CD1c-positive myeloid dendritic cell (primary cell): ENCODE data around the gene SAT2.
"Not testable (repeated sequence)": the region's sequence is repeated elsewhere in the genome, so short reads cannot be mapped to it uniquely, and the experiment has no call there.

Experiments
- DNase-seq: peaks from one replicate; pipeline ENCODE4 v3.0.0-alpha.2; 2016; ENCODE audit errors: extremely low spot score

SAT2 gene

DNA sequence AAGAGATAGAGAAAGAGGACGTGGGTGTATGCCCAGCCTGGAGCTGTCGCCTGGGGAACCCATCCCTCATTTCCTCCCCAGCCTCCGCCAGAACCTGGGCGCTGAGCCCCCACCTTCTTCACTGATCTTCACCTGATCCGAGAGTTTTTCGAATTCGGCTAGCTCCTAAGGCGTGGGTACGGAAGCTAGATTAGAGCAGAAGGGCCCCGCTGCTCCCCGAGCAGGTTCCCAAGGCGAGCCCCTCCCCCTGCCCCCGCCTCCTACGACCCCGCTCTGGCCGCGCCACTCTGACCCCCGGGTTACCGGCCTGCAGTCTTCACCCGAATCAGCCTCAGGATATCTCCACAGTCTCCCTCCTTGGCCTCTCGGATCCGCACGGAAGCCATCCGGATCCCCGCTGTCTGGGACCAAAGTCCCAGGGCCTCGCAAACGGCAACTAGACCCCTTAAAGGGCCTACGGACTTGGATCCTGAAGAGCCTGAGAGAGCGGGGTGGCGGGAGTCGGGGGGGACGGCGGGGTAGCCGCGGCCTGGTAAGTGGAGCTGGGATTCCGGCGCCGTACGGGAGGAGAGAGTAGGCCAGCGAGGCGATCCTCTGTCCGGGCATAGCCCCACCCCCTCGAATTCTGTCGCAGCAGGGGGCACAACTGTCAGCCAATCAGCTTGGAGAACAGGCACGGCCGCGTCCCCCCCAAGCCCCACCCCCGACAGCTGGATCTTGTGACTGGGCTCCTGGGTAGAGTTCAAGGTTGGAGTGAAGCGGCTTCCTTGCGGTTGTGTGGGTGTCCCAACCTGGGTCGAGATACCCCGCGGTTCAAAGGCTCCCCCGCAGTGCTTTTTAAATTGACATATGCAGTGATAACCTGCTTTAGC is at the start of gene SAT2:
Gene SAT2 (minus strand): TSS at position 572 of the 872 bp plus-strand sequence. CDS start 186 bp downstream, at position 386.
- DNase-seq = peak; percentile 92

DNA sequence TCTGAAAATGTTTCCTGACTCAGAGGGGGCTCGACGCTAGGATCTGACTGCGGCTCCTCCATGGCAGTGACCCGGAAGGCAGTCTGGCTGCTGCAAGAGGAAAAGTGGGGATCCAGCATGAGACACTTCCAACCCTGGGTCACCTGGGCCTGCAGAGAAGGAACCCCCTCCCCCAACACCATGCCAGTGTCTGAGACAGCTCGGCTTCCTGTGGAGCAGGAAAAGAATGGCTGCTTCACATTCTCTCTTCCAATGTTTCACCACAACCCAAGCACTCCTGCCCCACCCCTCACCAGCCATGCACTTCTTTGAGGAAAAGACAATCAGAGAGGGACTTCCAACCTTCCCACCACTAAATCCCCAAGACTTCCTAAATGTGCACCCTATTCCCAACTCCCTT is 48.9 kb upstream of the SAT2 start:
- DNase-seq = no peak

DNA sequence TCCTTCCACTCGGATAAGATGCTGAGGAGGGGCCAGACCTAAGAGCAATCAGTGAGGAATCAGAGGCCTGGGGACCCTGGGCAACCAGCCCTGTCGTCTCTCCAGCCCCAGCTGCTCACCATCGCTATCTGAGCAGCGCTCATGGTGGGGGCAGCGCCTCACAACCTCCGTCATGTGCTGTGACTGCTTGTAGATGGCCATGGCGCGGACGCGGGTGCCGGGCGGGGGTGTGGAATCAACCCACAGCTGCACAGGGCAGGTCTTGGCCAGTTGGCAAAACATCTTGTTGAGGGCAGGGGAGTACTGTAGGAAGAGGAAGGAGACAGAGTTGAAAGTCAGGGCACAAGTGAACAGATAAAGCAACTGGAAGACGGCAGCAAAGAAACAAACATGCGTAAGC is 47.3 kb upstream of the SAT2 start:
- DNase-seq = no peak

DNA sequence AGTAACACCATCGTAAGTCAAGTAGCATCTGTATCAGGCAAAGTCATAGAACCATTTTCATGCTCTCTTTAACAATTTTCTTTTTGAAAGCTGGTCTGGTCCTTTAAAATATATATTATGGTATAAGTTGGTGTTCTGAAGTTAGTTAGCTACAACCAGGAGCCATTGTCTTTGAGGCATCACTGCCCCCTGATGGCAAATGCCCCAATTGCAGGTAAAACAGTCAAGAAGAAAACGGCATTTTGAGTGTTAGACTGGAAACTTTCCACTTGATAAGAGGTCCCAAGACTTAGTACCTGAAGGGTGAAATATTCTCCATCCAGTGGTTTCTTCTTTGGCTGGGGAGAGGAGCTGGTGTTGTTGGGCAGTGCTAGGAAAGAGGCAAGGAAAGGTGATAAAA is 45.6 kb upstream of the SAT2 start:
- DNase-seq = peak; percentile 60

DNA sequence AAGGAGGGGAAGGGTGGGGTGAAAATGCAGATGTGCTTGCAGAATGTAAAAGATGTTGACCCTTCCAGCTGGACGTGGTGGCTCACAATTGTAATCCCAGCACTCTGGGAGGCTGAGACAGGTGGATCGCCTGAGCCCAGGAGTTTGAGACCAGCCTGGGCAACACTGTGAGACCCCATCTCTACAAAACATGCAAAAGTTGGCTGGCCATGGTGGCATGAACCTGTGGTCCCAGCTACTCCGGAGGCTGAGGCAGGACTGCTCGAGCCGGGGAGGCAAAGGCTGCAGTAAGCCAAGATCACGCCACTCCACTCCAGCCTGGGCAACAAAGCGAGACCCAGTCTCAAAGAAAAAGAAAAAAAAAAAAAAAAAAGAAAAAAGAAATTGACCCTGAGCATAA is 40.9 kb upstream of the SAT2 start:
- DNase-seq = no peak

DNA sequence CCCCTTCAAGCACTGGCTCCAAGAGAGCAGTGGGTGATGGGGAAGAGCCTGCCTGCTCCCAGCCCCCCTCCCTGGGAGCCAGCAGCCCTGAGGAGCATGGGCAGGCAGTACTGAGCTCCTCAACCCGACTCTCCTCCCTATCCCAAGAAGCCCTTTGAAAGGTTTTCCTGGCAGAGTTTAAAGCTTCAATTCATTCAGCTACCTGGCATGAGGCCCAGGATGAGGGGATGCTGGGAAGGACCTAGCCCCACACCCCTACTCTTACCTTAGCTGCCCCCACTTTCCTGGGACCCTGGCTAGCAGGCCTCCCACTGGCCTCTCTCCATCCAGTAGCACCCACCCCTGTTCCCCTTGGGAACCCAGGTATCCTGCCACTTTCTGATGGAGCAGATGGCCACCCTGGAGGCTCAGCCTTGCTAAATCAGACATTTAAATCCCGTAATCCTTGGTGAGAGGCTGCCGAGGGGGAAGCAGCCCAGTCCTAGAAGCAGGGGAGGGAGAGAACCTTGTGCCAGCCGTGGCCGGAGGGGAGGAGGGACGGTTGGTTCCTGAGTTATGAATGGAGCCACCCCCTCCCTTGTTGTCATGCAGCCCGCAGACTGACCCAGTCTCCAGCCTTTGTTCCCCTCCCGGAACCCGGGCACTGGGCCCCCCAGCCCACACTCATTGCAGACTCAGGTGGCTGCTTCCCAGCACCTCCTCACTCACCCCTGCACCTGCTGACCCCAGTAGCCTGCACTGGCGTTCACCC is 40.2 kb upstream of the SAT2 start:
- DNase-seq = no peak

DNA sequence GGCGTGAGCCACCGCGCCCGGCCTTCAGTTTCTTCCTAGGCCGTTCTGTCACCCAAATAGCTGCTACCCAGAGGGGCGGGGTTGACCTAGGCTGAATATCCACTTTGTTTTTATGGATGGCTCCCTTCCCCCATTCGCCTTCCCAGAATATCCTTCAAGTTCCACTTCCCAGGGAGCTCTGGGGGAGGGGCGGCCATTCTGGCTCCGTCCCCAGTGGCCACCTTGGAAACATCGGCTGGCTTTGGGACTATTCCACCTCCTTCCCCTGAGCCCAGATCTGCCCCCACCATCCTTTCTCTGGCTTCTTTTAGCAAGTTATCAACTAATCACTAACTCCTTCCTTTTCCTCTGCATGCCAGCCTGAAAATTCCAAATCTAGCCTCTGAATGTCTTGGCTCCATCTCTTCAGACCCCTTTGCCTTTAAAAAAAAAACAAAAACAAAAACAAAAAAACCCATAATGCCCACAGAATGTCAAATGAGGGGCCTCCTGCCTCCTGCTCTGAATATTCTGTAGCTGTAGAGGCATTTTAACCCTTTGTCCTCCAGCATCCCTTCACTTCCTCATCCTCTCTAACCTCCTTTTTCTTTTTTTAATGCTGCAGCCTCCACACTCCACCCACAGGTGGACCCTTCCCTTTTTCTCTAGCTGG is 29.5 kb upstream of the SAT2 start:
- peak; percentile 30 for DNase-seq

DNA sequence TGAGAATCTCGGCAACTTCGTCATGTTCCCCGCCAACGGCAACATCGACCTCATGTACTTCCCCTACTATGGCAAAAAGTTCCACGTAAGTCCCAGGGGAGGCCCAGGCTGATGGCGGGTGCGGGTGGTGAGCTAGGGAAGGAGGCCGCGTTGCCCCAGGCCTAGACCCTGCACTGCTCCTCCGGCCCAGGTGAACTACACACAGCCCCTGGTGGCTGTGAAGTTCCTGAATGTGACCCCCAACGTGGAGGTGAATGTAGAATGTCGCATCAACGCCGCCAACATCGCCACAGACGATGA is 27.9 kb upstream of the SAT2 start:
- DNase-seq = peak; percentile 15

DNA sequence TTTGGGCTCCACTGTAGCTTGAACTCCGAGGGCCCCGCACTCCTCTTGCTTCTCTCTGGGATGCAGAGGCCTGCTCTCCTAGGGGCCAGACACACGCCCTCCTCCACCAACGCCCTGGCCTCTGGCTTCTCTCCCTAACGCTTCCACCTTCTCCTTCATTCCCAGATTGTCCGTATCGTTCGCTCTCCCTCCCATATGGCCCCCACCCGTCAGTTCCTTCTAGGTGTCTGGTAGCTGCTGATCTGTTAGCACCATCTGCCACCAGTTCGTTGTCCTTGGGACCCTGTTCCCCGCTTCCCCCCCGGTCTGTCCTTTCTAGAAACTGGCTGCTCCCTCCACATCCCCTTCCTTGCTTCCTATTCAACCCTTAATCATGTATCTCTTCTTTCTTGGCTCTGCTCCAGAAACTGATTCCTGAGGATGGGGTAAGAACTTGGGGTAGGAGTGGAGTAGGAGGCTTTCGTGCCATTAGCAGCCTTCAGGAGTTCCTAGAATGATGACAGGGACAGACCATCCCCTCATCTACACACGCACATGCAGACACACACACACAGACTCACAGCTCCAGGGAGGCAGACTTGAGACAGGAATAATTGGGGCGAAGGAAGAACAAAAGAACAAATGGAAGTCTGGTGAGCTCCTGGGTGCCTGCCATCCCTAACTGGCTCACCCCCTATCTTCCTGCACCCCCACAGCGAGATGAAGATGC is 27.4 kb upstream of the SAT2 start:
- peak; percentile 51 for DNase-seq

DNA sequence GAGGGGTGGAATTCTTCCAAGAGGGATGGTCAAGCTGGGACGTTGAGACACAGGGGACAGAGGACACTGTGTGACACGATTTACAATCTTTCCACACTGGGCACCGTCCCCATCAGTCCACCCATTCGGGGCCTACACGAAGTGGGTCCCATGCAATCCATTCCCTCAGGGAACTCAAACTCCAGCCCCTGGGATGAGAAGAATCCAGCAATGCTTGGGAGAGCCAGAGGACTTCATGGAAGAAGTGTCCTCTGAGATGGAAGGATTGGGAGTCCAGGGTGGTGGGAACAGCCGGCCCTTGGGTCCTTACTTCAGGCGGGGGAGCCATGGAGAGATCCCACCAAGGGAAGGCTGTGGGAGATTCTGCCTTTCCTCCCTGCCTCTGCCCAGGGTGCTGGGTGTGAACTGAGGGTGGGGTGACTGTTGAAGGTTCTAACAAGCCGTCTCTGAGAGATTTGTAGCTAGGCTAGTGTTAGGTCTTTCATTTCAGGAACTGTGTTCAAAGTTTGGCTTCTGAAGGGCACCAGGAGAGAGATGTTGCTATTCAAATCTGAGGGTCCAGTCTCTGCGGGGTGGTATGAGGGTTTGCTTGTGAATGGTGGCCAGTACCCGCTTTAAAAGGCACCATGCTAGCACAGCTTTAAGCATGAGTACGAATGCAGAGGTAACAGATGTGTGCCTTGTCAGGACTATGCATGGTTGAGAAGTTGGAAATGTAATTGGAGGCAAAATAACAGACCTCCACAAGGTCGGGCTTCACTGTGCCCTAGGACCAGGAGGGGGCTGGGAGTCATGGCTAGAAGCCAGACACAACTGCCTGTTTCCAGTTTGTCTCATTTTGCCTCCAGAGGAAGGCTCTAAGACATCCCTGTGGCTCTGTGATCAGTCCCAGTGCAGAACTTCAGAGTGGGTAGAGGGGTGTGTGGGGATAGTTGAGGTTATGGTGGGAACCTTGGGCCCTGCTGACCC is 25.1 kb upstream of the SAT2 start:
- no peak for DNase-seq

DNA sequence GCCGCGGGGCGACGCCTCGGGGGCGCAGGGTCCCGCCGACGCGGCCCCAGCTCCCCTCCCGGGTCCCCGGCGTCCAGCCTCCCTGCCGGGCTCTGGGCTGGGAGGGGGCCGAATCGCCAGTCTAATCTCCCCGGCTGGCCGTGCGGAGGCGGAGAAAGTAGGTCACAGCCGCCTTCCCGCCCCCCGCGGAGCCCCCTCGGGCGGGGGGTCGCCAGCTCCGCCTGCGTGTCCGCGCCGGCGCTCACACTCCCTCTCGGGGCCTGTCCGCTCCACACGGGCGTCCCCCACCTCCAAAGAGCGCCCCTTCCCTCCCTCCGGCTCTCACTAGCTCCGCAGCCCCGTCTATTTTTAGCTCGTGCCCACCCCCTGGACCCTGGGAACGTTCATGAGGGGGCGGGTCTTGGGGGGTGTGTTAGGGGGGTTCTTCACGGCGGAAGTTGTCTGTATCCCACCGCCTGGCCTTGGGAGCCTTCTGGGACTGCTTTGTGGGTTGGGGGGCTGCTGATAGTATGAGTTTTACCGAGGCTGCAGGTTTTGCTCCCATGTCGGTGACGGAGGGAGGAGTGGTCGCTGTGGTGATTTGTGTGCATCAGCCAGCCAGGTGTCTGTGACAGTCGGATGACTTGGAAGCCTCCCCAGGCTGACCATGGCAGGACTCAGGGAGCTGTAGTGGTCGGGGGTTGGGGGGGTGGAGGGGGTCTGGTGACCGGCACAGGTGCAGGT is 24.2 kb upstream of the SAT2 start:
- no peak for DNase-seq

DNA sequence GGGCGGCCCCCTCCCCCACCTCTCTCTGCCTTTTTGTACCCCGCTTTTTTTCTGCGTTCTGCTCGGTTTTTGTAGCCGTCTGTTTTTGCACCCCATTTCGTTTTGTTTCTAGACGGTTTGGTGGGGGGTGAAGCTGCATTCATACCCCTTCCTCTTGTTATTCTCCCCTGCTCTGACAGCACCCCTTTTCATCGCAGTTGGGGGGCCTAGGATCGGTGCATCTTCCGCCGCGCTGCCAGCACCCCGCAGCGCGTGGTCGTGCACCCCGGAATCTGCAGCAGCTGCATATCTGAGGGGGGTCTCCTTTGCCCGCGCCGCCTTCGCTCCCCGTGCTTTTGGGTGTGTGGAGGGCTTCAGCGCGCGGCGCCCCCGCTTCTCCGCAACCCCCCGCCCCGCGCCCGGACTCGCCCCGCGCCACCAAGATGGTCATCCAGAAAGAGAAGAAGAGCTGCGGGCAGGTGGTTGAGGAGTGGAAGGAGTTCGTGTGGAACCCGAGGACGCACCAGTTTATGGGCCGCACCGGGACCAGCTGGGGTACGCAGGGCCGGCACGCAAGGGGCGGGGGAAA is 23.6 kb upstream of the SAT2 start:
- no peak for DNase-seq

DNA sequence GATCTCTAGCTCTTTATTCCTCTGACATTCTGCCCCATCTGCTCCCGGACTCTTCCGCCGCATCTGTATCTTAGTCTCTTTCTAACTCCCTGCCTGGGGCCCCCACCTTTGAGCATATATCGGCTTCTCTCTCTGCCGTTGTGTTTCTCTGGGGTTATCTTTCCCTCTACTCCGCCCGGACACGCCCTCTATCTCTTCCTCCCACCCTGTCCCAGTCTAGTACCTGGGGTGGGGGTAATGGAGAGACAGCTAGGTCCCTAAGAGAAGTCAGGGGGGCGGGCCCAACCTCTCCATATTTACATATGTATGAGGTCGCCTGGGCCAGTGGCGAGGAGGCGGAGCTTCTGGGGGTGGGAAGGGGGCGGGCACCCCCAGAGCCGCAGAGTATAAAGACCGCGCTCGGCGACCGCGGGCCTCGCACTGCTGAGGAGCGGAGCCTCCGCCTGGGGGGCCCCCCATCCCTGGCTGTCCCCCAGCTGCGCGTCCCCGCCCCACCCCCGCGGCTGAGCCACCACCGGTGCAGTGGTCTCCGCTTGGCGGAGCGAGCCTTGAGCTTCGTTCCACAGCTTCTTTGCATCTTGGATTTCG is 23.0 kb upstream of the SAT2 start, which contains the start of gene ATP1B2:
Gene ATP1B2 (plus strand): TSS at position 418 of the 588 bp plus-strand sequence. CDS start 593 bp downstream, outside the sequence.
- DNase-seq = peak; percentile 63

DNA sequence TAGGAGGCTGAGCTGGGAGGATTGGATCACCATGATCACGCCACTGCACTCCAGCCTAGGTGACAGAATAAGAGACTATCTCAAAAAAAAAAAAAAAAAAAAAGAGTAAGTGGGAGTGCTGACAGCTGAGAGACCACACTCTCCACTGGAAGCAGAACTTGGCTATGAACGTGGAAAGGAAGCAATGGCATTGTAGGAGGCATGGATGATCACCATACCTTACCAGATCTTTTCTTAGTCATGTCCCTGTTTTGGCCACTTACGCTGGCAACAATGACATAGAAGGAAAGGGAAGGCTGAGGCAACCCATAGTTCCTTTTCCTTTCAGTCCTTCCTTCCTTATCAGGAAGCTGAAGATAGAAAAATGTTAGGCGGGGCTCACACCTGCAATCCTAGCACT is 19.4 kb upstream of the SAT2 start:
- DNase-seq = peak; percentile 68

DNA sequence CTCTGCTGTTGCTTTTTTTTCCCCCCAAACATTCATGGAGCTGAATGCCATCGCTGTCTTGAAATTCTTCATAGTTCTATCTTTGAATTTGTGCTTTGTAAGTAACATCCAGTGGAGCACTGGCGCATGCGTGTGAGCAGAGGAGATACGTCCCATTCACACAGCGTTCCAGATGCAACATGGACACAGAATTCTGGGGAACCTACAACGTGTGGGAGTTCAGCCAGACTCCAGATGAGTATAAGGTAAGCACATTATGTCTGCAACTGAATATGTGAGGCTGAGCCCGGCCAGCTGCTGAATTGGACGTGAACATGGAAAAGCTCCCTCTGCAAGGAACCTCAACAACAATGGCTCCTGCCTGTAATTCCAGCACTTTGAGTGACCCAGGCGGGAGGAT is 18.8 kb upstream of the SAT2 start:
- no peak for DNase-seq

DNA sequence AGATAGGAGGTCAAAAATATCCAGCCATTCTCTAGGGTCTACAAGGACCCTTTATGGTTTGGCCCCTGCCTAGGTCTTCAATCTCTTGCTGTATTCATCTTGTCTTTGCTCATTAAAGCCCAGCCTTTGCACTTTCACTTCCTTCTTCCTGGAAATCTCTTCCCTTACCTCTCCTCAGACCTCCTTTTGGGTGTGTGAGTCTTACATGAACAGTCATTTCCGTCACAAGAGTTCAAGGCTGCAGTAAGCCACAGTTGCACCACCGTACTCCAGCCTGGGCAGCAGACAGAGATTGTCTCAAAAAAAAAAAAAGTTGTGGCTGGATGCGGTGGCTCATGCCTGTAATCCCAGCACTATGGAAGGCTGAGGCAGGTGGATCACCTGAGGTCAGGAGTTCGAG is 17.2 kb upstream of the SAT2 start:
- peak; percentile 79 for DNase-seq

DNA sequence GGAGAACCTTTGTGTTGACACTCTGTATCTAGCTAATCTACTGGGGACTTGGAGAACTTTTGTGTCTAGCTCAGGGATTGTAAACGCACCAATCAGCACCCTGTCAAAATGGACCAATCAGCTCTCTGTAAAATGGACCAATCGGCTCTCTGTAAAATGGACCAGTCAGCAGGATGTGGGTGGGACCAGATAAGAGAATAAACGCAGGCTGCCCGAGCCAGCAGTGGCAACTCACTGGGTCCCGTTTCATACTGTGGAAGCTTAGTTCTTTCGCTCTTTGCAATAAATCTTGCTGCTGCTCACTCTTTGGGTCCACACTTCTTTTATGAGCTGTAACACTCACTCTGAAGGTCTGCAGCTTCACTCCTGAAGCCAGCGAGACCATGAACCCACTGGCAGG is 14.0 kb upstream of the SAT2 start:
- DNase-seq = not testable (repeated sequence)

DNA sequence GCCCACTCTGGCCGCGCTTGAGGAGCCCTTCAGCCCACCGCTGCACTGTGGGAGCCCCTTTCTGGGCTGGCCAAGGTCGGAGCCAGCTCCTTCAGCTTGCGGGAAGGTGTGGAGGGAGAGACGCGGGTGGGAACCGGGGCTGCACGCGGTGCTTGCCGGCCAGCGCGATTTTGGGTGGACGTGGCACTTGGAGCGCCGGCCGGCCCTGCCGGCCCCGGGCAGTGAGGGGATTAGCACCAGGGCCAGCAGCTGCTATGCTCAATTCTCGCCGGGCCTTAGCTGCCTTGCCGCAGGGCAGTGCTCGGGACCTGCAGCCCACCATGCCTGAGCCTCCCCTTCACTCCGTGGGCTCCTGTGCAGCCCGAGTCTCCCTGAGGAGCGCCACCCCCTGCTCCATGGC is 13.2 kb upstream of the SAT2 start:
- no peak for DNase-seq

DNA sequence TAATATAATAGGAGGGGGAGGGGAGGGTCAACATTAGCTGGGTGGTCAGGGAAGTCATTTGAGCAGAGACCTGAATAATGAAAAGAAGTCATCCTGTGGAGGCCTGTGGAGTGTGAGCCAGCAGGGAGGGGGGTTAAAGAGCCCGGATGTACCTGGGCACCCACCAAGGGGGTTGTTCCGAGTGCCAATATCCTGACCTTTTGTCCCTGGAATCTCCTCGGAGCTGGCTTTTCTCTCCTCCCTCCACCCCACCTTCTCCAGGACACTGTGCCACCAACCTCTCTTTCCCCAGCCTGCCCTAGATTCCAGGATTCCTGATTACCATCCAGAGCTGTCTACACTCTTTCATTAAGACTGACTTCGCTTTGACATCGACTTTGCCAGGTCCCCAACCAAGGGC is 8.5 kb upstream of the SAT2 start:
- no peak for DNase-seq
